Gastroesophageal sphincter (tissue), 3 donors: ENCODE results near the gene PDCD1.

Source experiments
- CTCF ChIP-seq, 4 experiments: fragments of 200-600 bp in 2 of 4; fragments of 450-650 bp in 2 of 4; sonication (generic) in 1 of 4; IDR thresholded peaks; one replicate each; pipeline ENCODE4 v1.5.1; 2017 to 2019; ENCODE audit warnings: antibody characterized with exemption in 4 of 4, mild to moderate bottlenecking in 2 of 4, moderate library complexity in 2 of 4
- EP300 ChIP-seq: sonication (generic); formaldehyde crosslinking; IDR thresholded peaks from one replicate; pipeline ENCODE4 v1.6.1; 2017; ENCODE audit warnings: antibody characterized with exemption, mild to moderate bottlenecking
- POLR2A ChIP-seq, 2 donors: fragments of 450-650 bp; IDR thresholded peaks; one replicate each; pipeline ENCODE4 v1.6.1; 2017; ENCODE audit warnings: antibody characterized with exemption in 2 of 2, mild to moderate bottlenecking in 2 of 2, moderate library complexity in 1 of 2

DNA sequence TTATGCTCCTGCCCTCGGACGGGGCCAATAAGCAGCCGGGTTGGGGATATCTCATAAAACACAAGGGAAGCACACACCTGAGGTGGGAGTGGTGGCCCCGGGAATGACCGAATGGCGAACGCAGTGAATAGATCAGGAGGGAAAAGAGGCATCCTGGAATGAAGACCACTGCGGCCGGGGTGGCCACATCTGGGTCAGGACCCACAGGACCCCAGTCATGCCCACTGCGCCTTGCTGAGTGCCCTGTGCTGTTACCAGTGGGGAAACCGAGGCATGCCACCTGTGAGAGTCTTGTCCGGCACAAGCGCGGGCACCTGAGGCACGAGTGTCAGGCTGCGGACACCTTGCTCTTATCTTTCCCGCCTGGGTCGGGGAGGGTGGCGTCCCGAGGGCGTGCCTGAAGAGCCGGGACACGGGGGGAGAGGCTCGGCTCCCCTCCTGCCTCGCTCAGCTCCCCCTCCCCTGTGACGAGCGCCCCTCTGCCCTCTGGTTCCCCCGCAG is 1.6 kb downstream of the PDCD1 start:
- TF ChIP-seq CTCF (IDR thresholded peaks at IDR 0.05) (no peak), POLR2A (IDR thresholded peaks at IDR 0.05) (no peak), EP300 (no peak)
